Measurements from ENCODE around the gene SLF2. TPM values are rescaled to one million over a fixed set of nuclear protein-coding genes. Genes with fewer than 3 reads are reported as not detected.

SLF2 gene
- total RNA-seq, 2 donors from 2014 or later = 11.5 to 12.3 TPM

DNA sequence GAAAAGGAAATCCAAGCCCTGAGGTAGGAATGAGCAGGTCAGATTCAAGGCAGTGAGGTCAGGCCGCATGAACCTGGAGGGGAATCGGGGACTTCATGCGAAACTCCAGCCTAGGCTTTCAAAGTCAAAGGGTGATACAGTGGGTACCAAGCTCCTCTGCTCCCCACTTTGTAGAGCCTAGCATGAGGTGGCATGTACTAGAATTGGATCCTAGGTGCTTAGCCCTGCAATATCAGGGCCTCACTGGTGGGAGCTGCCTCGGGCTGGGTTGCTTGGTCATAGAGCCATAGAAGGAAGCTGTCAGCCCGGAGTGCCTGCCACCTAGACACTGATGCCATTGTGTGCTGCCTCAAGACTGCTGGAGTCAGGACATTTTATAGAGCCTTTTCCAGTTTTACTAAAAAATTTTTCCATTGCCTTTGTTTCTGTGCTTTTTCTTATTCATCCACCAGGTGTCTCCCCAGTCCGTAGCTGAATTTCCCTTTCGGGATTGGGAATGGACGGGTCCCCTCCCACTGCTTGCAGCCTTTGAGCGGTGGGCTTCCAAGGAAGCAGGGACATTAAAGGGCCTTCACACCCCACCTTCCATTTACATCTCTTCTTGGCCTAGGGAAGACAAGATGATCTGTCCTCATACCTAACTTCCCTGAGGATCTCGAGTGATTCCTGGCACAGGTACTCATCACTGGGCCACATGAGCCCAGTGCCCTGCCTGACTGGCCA lies 81.4 kb downstream of the SLF2 start:
- Histone ChIP-seq H3K4me1 (peaks cover 0 to 27% of the 10 kb centered on the region in 2 donors), H3K27ac (no peak overlapping the region), H3K9me3 (no peaks in the 10 kb centered on the region), H3K36me3 (peaks cover 35% of the 10 kb centered on the region), H3K4me3 (no peak overlapping the region), H3K27me3 (no peaks in the 10 kb centered on the region)
- TF ChIP-seq, protein P1, sequence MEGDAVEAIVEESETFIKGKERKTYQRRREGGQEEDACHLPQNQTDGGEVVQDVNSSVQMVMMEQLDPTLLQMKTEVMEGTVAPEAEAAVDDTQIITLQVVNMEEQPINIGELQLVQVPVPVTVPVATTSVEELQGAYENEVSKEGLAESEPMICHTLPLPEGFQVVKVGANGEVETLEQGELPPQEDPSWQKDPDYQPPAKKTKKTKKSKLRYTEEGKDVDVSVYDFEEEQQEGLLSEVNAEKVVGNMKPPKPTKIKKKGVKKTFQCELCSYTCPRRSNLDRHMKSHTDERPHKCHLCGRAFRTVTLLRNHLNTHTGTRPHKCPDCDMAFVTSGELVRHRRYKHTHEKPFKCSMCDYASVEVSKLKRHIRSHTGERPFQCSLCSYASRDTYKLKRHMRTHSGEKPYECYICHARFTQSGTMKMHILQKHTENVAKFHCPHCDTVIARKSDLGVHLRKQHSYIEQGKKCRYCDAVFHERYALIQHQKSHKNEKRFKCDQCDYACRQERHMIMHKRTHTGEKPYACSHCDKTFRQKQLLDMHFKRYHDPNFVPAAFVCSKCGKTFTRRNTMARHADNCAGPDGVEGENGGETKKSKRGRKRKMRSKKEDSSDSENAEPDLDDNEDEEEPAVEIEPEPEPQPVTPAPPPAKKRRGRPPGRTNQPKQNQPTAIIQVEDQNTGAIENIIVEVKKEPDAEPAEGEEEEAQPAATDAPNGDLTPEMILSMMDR (IDR thresholded peaks at IDR 0.05) = peak; percentile 47 to 79
- DNase-seq (ENCODE audit: low spot score) = no peak

DNA sequence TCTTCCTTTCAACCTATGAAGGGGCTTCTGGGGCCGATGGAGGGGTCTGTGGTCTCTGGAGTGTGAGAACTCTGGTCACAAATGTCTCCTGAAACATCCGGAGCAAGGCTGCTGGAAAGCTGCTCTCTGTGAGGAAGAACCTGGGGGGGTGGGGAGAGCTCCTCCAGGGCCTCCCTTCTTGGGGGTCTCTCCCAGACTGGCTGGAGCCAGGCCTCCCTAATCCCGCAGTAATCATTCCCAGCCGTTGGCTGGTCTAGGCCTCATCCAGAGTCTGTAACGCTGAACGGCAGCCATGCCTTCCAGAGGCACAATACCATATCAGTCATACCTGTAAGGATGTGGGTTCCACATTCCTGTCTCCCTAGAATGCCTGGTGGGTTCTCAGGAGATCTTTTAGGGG lies 82.4 kb downstream of the SLF2 start:
- Histone ChIP-seq H3K4me1 (peaks cover 0 to 29% of the 10 kb centered on the region in 2 donors), H3K9me3 (no peaks in the 10 kb centered on the region), H3K36me3 (peaks cover 25% of the 10 kb centered on the region), H3K4me3 (no peak overlapping the region), H3K27ac (no peak overlapping the region), H3K27me3 (no peaks in the 10 kb centered on the region)
- DNase-seq (ENCODE audit: low spot score) = no peak
- TF ChIP-seq, protein P1 (IDR thresholded peaks at IDR 0.05) = no peak

DNA sequence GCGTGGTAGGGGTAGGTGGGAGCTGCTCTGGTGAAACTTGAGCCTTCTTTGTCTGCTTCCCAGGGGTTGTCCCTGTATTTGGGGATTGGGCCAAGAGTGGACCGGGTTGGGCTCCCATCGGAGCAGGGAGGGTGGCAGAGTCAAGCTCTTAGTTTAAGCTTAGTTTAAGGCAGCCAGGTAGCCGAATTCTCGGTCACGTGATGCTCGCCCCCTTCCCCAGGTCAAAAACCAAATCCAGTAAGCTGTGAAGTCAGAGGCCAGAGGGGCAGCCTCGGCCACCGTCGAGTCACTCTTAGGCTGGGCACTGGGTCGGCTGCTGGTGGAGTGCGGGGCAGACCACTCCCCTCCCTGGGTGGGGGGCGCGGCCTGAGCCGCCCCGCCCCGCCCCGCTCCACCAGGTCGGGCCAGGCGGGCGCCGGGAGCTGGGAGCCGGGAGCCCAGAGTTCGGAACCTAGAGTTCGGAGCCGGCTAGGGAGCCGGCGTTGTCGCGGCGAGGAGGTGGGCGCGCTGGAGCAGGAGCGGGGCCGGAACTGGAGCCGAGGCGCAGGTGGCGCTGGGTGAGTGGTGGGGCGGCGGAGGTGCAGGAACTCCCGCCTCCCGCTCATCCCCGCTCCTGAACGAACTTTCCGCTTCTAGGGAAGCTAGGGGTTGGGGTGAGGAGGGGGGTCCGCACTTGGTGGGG lies 84.1 kb downstream of the SLF2 start:
- Histone ChIP-seq H3K4me3 (peak overlapping the region; percentile 88 to 93), H3K9me3 (no peaks in the 10 kb centered on the region), H3K4me1 (peaks cover 0 to 45% of the 10 kb centered on the region in 2 donors), H3K36me3 (peaks cover 9% of the 10 kb centered on the region), H3K27me3 (no peaks in the 10 kb centered on the region), H3K27ac (peak overlapping the region; percentile 99 to 100)
- TF ChIP-seq, protein P1 (IDR thresholded peaks at IDR 0.05) = no peak
- DNase-seq (ENCODE audit: low spot score) = no peak

DNA sequence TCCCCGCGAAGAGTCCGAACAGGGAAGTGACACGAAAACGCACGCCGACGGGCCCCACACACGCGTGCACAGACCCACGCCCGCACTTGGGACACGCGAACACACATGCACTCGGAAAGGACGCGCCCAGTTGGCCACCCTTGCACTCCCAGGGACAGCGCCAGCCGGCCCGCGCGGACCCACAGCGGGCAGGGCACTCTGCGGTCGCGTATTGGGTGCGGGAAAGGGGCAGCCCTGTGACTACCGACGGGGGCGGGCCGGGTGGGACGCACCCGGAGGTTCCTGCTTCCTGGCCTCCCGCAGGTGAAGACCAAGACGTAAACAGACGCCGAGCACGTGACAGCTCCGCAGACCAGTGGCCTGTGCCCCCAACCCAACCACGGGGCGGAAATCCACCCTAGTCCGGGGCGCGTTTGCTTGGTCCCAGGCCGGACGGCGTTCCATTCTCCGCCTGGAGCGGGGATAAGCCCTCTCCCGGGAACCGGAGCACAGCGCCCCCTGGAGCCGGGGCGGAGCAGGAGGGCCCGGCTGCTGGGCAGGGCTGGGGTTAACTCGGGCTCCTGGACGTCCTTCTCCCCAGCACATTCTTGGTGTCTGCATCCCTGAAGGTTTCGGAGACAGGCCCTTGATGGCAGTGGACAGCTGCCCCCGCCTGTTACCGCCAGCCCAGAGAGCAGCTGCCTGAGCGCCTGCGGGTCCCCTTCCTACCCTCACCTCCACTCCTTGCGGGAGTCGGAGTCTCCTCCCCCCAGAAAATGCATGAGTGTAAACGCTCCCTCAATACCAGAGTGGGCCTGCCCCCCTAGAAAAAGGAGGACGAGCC lies 84.8 kb downstream of the SLF2 start:
- DNase-seq (ENCODE audit: low spot score) = peak; percentile 70
- Histone ChIP-seq H3K27ac (peak overlapping the region; percentile 99 to 100), H3K9me3 (no peaks in the 10 kb centered on the region), H3K4me3 (peak overlapping the region; percentile 88 to 93), H3K4me1 (peaks cover 0 to 53% of the 10 kb centered on the region in 2 donors), H3K27me3 (no peaks in the 10 kb centered on the region), H3K36me3 (peaks cover 11% of the 10 kb centered on the region)
- TF ChIP-seq, protein P1 (IDR thresholded peaks at IDR 0.05) = peak; percentile 94 to 95

DNA sequence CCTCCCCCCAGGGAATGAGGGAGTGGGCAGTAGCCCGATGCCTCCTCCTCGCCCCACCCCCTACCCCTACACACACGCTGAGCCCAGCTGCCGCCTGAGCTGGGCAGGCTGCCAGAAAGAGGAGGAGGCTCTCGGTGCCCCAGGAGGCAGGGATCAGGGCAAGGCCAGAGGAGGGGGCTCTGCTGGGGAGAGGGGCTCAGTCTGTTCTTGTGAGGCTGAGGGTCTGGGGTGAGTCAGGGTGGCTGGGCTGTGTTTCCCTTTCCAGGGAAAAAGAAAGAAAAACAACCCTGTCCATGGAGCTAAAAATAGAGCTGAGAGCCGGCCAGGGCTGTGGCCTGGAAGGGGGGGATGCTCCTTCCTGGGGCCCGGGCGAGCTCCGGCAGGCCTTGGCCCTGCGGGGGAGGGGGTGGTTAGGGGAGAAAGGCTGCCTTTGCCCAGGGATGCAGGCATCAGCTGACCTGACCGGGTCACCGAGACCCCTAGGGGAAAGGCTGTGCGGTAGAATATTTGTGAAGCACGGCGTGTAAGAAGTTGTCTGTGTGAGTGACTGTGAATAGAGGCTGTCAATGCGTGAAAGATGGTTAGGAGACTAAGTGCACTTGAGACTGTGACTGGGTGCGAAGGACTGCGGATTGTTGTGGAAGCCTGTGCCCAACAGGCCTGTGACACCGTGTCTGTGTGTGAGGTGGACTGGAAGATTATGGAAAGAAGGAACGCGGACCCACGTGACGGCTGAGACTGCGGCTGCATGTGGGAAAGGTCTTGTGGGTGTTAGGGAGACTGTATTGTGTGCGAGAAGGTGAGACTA lies 85.6 kb downstream of the SLF2 start:
- H3K4me1 ChIP-seq = peaks cover 0 to 57% of the 10 kb centered on the region in 2 donors
- H3K27me3 ChIP-seq = no peaks in the 10 kb centered on the region
- TF ChIP-seq, protein P1 (IDR thresholded peaks at IDR 0.05) = no peak

More for the DNA sequence above, 85.6 kb downstream of the SLF2 start:
- Histone ChIP-seq H3K9me3 (no peaks in the 10 kb centered on the region), H3K4me3 (peak overlapping the region; percentile 88 to 93), H3K36me3 (peaks cover 15% of the 10 kb centered on the region), H3K27ac (peak overlapping the region; percentile 99 to 100)
- DNase-seq (ENCODE audit: low spot score) = peak; percentile 80
